NCI-H2227 treated with DMSO at 0.1 percent for 48 hours (cell line): ENCODE data around the gene ARL11.

Experiments
- DNase-seq: peaks from one replicate; lab custom pipeline; 2025; lab: John Stamatoyannopoulos, UW

Gene ARL11

DNA sequence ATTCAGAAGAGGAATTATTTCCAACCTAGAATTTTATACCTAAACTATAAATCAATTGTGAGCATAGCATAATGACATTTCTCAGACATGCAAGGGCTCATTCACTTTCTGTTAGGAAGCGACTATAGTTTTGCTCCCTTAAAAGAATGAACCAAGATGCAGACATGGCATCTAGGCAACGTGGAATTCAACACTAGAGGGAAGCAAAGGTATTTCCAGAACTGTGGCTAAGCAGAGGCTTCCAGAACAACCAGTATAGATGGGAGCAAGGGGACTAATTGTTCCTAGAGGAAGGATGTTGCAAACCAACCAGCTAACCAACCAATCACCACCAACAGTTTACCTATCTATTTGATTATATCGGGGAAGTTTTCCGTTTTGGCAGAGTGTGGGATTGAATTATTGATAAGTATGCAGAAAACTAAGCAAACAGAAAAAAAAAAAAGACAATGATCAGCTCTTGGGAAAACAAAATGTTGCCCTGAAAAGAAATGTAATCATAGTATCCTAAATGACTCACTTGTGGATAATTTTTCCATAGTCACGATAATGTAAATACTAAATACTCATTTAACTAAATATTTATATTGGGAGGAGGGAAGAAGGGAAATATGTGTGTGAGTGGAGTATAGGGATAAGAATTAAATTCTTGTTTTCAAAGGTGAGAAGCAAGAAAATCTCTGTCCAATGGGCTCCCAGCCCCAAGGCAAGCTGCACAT is 21.1 kb downstream of the ARL11 start:
- DNase-seq = no peak

DNA sequence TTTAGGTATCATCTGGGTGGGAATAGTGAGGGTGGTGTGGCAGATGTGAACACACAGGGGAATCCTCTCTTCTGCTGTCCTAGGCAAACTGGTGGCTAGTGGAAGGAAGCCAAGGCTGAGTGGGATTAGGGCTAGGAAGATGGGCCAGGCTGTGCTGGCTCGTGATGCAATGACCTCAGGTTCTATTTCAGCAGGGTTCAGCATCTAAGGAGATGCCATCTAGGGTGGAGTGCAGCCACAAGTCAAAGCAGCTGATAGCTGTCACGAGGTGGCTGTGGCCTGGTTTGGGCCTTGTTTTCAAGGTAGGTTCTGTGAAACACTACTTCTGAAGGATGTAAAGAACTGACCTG is 21.6 kb downstream of the ARL11 start:
- no peak for DNase-seq

DNA sequence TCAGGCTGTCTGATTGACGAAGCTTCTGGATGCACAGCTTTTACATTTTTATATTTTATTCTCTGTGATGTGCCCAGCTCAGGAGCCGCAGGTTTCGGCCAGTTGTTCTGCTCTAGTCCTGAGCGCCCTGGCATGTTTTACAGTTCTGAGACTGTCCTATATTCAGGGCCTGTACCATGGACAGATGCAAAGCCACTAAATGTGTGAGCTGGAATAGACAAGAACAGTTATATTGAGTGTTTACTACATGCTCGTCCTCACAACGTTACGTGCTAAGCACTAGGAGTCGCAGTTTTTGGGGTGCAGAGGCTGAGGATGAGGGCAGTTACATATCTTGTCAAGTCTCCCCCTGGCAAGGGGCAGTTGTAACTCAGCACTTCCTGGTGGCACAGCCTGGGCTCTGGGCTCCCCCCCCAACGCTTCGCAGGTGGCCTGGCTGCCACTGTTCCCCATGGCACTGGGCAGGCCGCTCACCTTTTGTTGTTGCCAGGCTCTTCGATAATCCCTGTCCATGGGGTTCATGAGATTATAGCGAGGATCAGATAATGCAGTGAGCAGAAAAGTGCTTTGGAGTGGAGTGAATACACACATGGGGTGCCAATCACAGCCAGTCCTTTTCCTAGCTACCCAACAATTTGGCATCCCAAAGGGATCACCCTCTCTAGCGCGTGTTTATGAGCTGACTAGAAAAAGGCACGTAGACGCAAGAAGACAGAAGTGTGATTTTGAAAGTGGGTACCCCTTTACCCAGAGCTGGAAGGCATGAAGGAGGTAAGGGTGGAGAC is 23.5 kb downstream of the ARL11 start:
- DNase-seq = no peak

DNA sequence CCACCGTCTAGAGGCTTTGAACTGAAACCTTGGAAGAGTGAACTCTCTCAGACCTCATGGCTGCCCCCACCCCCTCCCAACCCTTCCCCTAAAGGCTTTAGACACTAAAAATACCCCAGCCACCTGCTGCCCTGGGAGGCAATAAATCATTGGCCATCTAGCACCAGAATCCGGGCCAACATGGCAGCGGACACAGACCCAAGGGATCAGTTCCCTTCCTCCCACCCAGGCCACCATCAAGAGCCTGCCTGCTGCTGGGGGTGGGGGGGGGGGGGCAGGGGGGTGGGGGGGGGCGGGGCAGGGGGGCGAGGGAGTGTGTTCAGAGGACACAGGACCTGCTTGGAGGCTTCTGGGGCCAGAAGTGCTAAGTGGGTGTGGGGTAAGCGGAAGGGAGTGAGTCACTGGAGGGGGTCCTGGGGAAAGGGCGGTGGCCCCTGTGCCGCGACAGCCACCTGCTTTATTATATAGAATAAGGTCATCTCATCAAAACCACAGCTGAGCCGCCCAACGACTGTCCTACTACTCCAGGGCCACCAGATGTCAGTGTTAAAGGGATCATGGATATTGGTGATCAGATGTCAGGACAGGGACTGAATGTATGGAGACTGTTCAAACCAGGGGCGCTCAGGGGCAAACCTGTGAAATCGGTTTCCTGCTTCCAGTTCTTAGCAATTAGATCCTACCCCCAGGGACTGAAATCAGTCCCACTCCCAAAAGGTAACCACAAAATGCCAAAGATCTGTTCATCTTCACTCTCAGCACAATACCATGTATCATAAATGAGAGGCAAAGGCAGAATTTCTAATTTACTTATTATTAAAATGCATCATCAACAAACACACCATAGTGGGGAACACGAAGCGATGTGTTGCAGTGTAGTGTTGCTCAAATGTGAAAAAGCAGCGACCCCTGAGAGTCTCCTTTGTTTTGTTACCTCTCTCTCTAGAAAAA is 24.3 kb downstream of the ARL11 start:
- DNase-seq = peak; percentile 30

DNA sequence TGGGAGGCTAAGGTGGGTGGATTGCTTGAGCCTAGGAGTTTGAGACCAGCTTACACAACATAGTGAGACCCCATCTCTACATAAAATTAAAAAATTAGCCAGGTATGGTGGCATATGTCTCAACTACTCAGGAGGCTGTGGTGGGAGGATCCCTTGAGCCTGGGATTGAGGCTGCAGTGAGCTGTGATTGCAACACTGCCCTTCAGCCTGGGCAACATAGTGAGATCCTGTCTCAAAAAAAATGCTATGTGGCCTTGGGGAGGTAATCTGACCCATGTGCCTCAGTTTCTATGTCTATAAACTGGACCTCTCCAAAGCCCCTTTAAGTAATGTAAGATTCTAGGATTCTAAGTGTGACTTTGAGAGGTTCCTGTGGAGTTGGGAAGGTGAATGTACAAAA is 25.2 kb downstream of the ARL11 start:
- no peak for DNase-seq

DNA sequence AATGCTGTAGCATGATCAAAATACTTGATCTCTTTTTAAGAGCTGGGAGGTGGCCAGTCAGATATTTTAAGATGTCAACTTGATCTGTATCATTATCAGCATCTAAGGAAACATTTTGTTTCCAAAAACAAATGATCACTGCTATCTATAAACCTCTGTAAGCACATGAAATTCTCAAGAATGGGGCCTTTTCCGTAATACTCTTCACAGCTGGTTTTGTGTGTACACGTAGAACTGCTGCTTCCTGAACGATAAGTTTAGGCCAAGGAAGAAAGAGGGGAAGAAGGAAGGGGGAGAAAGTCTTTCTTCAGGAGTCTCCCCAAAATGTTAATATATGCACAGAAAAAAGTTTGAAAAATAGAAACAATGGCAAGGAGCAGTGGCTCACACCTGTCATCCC is 25.7 kb downstream of the ARL11 start:
- DNase-seq = no peak

DNA sequence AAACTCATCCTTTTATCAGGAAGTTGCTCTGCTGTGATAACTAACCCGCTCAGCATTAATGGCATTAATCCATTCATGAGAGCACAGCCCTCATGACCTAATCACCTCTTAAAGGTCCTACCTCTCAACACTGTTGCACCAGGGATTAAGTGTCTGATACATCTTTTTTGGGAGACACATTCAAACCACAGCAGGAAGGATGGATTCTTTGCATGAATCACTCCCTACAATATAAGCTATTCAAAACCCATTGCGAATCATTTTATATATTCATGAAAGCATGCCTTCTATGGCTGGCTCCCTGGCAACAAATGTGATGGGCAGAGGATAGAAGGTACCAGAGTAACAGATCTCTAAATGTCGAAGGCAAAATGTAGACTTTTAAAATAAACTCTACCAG is 27.6 kb downstream of the ARL11 start:
- no peak for DNase-seq

DNA sequence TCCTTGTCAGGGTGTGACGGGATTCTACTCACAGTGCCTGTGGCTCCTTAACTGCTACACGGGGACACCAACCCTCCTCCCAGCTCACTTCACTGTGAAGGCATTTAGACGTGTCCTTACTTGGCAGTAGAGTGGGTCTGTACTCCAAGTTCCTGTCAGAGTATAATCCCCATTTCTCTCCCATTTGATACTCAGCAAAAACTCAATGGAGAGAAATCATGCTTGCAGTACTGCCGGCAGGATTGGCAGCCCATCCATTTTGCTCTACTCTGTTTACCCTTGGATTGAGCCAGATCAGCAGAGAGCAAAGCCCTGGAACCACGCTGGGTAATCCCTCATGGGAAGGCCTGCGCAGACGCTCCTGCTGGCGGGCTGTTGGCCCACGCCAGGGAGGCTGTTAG is 28.9 kb downstream of the ARL11 start:
- DNase-seq = no peak

DNA sequence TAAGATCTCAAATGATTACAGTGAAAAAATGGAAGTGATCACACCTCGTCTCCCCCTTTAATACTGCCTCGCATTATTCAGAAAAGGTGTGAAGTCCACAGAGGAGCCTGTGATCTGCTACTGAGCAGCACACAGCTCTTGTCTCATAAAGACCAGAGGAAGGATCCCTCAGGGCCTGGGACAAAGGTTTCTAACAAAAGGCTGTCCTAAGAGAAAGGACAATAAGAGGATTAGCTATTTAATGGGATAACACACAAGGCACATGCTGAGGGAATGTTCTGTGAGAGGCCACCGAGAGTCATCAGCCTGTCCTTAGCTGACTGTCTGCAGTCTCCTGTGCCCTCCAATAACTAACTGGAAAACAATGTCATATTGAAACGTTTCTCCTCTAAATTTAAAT is 36.3 kb downstream of the ARL11 start:
- DNase-seq = no peak

DNA sequence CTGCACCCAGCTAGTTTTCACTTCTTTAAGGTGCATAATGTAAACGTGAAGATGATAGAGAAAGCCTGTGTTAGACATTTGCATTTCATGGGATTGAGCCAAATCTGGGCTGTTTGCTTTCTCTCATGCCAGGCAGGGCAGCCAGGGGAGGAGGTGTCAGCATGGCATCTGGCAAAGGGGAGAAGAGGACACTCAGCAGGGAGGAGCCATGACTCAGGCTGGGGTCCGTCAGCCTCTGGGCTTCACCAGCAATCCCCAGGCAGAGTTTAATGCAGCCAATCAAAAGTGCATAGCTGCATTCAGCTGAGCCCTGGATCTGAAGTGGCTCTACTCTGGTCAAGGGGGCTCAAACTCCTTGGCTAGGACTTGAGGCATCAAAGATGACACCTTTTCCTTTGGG is 39.5 kb downstream of the ARL11 start:
- DNase-seq = no peak

DNA sequence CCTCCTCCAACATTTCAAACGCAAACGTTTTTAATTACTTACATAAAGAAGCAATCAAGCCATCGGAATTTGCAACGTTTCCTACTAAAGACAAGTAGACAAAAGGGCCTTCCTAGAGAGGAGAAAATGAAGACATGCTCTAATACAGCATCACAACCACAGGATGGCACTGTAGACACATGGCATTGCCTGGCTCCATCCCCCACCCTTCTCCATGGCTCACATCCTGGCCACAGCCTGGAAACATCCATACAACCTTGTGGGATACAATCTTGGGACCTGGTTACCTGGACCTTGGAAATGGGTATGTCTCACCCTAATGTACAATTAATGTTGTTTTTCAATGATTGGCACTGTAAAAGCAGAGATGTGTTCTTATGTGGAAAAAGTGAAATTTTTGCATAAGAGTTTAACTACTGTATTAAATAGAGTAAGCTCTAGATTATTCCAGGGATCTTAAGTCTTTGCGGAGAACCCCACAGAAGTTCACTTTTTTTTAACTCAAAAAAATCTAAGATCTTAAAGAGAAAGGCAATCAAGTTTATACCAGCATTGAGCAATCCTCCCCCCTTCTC is 41.5 kb downstream of the ARL11 start:
- peak; percentile 36 for DNase-seq

DNA sequence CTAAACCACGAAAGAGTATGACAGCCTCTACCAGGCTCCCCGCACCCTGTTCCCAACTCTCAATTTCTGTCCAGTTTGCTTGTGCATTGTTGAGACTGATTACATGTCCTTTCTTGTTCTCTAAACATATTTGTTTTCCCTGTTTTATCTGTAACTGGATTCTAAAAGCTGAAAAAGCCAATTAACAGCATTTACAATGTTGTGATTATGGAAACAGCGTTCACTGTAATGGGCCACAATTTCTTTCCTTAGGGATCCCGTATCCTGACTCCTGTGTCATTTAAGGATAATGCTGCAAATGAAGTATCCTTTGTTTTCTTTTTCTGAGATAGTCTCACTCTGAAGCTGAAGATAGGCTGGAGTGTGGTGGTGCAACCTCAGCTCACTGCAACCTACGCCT is 42.5 kb downstream of the ARL11 start:
- DNase-seq = no peak

DNA sequence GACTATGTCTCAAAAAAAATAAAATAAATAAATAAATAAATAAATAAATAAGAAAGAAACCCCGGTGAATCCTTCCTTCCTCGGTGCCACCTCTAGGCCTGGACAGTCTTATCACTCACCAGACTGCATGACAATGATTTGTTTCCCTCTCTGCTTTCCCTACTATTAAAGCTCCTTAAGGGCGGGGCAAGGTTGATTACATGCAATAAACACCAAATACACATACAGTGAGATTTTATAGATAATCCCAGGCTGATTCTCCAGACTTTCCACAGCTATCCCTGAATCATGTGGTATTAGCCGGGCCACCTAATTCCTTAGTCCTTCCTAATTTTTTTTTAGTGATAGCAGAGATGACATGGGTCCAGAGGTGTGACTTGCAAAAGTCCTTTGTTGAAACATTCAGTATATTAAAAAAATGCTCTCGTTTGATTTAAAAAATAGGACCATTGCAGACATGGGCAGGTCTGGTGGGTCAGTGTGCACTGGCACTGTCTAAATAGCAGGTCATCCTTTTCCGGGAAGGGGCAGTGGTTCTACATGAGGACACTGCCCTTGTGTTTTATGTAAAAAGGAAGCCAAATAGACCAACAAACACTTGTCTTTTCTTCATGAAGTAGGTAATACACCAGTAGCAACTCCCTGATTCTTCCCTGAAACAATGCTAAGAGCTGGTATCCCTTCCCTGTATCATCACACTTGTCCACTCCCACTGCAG is 48.4 kb downstream of the ARL11 start:
- no peak for DNase-seq

DNA sequence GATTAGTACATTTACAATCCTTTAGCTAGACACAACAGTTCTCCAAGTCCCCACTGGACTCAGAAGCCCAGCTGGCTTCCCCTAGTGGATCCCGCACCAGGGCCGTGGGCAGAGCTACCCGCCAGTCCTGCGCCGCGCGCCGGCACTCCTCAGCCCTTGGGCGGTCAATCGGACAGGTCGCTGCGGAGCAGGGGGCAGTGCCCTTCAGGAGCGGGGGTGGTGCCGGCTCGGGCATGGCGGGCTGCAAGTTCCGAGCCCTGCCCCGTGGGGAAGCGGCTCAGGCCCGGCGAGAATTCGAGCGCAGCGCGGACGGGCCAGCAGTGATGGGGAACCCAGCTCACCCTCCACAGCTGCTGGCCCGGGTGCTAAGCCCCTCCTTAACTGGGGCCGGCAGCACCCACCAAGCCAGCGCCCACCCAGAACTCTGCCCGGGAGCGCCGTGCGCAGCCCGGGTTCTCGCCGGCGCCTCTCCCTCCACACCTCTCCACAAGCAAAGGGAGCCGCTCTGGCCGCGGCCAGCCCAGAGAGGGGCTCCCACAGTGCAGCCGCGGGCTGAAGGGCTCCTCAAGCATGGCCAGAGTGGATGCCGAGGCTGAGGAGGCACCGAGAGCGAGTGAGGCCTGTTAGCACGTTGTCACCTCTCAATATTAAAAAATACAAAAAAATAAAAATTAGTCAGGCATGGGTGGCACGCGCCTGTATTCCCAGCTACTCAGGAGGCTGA is 50.0 kb downstream of the ARL11 start:
- no peak for DNase-seq

DNA sequence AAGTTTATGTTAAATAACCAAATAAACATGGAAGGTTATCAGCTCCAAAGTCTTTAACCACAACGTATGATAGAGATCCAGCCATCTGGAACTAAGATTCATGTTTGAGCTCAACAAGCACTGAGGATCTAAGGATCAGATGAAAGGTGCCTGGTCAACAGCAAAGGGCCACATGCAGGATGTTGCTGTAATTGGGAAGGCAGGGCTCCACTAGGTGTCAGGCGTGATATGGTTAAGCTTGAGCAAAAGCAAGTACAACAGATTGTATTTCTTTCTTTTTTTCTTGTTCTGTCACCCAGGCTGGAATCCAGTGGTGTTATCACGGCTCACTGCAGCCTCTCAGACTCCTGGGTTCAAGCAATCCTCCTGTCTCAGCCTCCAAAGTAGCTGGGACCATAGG is 50.9 kb downstream of the ARL11 start:
- DNase-seq = no peak

DNA sequence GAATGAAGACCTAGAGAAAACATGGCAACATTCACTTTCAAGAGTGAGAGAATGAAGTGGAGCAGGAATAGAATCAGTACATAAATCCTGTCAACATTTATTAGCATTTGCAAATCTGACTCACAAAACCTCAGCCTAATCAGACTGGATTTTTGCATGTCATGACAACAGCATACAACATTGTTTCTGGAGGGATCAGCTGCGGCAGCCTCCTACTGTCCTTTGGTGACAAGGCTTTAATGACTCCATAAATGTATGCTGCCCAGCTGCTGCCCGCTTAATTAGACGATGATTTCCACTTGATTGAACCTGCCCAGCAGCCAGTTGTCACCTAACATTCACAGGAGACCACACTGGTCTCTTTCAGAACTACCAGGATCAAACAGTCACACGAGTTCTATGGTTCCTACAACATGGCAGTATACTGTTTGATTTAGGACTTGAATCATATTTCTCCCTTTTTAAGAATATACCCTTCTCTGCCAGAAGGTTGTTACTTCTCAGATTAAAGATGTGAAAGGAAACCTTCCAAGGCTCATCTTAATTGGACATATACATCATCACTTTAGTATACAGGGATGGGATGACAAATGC is 53.6 kb downstream of the ARL11 start:
- DNase-seq = no peak
